Measurements from ENCODE around the gene FARS2.

The FARS2 gene

DNA sequence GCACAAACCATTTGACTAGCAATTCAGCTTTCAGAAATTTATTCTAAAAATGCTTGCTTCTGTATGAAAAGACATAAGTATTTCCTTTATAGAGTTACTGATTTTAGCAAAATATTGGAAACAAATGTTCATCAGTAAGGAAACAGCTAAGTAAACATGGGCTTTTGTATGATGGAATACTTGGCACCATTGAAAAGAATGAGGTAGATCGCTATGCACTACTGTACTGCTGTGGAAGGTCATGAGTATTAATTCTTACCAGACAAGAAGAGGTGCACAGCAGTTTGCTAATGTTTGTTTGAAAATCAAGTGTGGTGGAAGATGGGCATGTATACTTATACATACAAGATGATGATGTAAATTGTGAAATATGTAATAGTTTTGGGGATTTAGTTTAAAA is 73.0 kb downstream of the FARS2 start:
- Histone ChIP-seq H3K27me3 (ENCODE audit: control insufficient read depth, insufficient read depth, low read length) (no peaks in the 10 kb centered on the region), H3K9me3 (ENCODE audit: control insufficient read depth, insufficient read depth, low read length) (no peaks in the 10 kb centered on the region), H3K36me3 (ENCODE audit: control insufficient read depth, insufficient read depth, low read length) (no peaks in the 10 kb centered on the region), H3K4me1 (ENCODE audit: control insufficient read depth, insufficient read depth, low read length) (no peaks in the 10 kb centered on the region), H3K4me3 (ENCODE audit: low read depth, low read length) (no peak overlapping the region), H3K9ac (ENCODE audit: low read depth, low read length) (no peak overlapping the region)

DNA sequence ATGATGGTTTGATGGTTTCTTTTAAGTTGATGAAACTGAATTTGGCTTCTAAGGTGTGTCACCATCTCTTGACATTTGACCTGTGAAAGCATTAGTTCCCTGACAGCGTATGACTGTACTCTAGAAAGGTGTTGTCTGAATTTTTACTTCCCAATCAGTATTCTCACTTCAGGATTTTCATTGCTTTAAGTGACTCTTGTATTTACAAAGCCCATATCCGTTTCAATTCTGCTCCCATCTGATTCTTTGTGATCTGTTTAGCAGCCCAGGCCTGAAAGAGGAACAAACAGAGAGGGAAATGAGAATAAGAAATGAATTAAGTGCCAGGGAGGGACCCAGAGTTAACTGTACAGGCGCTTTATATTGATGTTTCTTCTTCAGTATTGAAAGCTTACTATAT is 73.7 kb downstream of the FARS2 start:
- Histone ChIP-seq H3K4me1 (ENCODE audit: control insufficient read depth, insufficient read depth, low read length) (no peaks in the 10 kb centered on the region), H3K9me3 (ENCODE audit: control insufficient read depth, insufficient read depth, low read length) (no peaks in the 10 kb centered on the region), H3K27me3 (ENCODE audit: control insufficient read depth, insufficient read depth, low read length) (no peaks in the 10 kb centered on the region)

DNA sequence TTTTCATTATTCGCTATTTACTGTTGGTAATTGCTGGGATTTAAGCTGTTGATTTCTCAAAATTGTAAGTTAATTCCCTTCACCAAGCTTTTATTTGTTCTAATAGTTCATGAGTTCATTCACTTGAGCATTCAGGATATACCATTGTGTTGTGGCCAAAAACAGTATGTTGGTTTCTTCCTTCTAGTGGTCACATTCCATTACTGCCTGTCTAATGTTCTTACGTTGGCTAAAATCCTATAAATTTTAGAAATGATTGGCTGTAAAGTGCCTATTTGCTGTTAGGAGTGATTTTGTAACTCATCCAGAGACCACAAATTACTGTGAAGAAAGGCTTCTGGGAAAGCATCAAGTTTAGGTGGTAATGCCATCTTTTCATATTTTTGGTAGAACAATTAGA is 76.3 kb downstream of the FARS2 start:
- H3K36me3 ChIP-seq (ENCODE audit: control insufficient read depth, insufficient read depth, low read length) = no peaks in the 10 kb centered on the region
- H3K9ac ChIP-seq (ENCODE audit: low read depth, low read length) = no peak overlapping the region
- no peaks in the 10 kb centered on the region for H3K4me1 ChIP-seq (ENCODE audit: control insufficient read depth, insufficient read depth, low read length)
- H3K4me3 ChIP-seq (ENCODE audit: low read depth, low read length) = no peak overlapping the region
- no peaks in the 10 kb centered on the region for H3K27me3 ChIP-seq (ENCODE audit: control insufficient read depth, insufficient read depth, low read length)
- H3K9me3 ChIP-seq (ENCODE audit: control insufficient read depth, insufficient read depth, low read length) = no peaks in the 10 kb centered on the region

More for the DNA sequence above, 73.7 kb downstream of the FARS2 start:
- Histone ChIP-seq H3K4me3 (ENCODE audit: low read depth, low read length) (no peak overlapping the region), H3K36me3 (ENCODE audit: control insufficient read depth, insufficient read depth, low read length) (no peaks in the 10 kb centered on the region), H3K9ac (ENCODE audit: low read depth, low read length) (no peak overlapping the region)

GRCh38 chr6:5338177-5338960 is 77.1 kb downstream of the FARS2 start:
- H3K9me3 ChIP-seq (ENCODE audit: control insufficient read depth, insufficient read depth, low read length) = no peaks in the 10 kb centered on the region
- no peaks in the 10 kb centered on the region for H3K27me3 ChIP-seq (ENCODE audit: control insufficient read depth, insufficient read depth, low read length)
- no peak overlapping the region for H3K4me3 ChIP-seq (ENCODE audit: low read depth, low read length)
- no peaks in the 10 kb centered on the region for H3K4me1 ChIP-seq (ENCODE audit: control insufficient read depth, insufficient read depth, low read length)
- no peaks in the 10 kb centered on the region for H3K36me3 ChIP-seq (ENCODE audit: control insufficient read depth, insufficient read depth, low read length)
- no peak overlapping the region for H3K9ac ChIP-seq (ENCODE audit: low read depth, low read length)

- no peaks in the 10 kb centered on the region for H3K36me3 ChIP-seq (ENCODE audit: control insufficient read depth, insufficient read depth, low read length)
- H3K9ac ChIP-seq (ENCODE audit: low read depth, low read length) = no peak overlapping the region
- H3K9me3 ChIP-seq (ENCODE audit: control insufficient read depth, insufficient read depth, low read length) = no peaks in the 10 kb centered on the region
- no peaks in the 10 kb centered on the region for H3K4me1 ChIP-seq (ENCODE audit: control insufficient read depth, insufficient read depth, low read length)
- no peaks in the 10 kb centered on the region for H3K27me3 ChIP-seq (ENCODE audit: control insufficient read depth, insufficient read depth, low read length)
- H3K4me3 ChIP-seq (ENCODE audit: low read depth, low read length) = no peak overlapping the region
Observed at GRCh38 chr6:5339786-5340185, 78.5 kb downstream of the FARS2 start.

- no peaks in the 10 kb centered on the region for H3K9me3 ChIP-seq (ENCODE audit: control insufficient read depth, insufficient read depth, low read length)
- no peaks in the 10 kb centered on the region for H3K4me1 ChIP-seq (ENCODE audit: control insufficient read depth, insufficient read depth, low read length)
- H3K4me3 ChIP-seq (ENCODE audit: low read depth, low read length) = no peak overlapping the region
- H3K27me3 ChIP-seq (ENCODE audit: control insufficient read depth, insufficient read depth, low read length) = no peaks in the 10 kb centered on the region
- H3K36me3 ChIP-seq (ENCODE audit: control insufficient read depth, insufficient read depth, low read length) = no peaks in the 10 kb centered on the region
- no peak overlapping the region for H3K9ac ChIP-seq (ENCODE audit: low read depth, low read length)
Observed at GRCh38 chr6:5341845-5342244, 80.5 kb downstream of the FARS2 start.

- Histone ChIP-seq H3K4me3 (ENCODE audit: low read depth, low read length) (no peak overlapping the region), H3K36me3 (ENCODE audit: control insufficient read depth, insufficient read depth, low read length) (no peaks in the 10 kb centered on the region)
Observed at GRCh38 chr6:5343998-5344397, 82.7 kb downstream of the FARS2 start.

GRCh38 chr6:5345324-5345723 is 84.0 kb downstream of the FARS2 start:
- Histone ChIP-seq H3K36me3 (ENCODE audit: control insufficient read depth, insufficient read depth, low read length) (no peaks in the 10 kb centered on the region), H3K27me3 (ENCODE audit: control insufficient read depth, insufficient read depth, low read length) (no peaks in the 10 kb centered on the region), H3K4me3 (ENCODE audit: low read depth, low read length) (no peak overlapping the region), H3K9me3 (ENCODE audit: control insufficient read depth, insufficient read depth, low read length) (no peaks in the 10 kb centered on the region), H3K9ac (ENCODE audit: low read depth, low read length) (no peak overlapping the region), H3K4me1 (ENCODE audit: control insufficient read depth, insufficient read depth, low read length) (no peaks in the 10 kb centered on the region)

More at GRCh38 chr6:5343998-5344397, 82.7 kb downstream of the FARS2 start:
- Histone ChIP-seq H3K4me1 (ENCODE audit: control insufficient read depth, insufficient read depth, low read length) (no peaks in the 10 kb centered on the region), H3K9ac (ENCODE audit: low read depth, low read length) (no peak overlapping the region), H3K27me3 (ENCODE audit: control insufficient read depth, insufficient read depth, low read length) (no peaks in the 10 kb centered on the region), H3K9me3 (ENCODE audit: control insufficient read depth, insufficient read depth, low read length) (no peaks in the 10 kb centered on the region)

GRCh38 chr6:5351552-5352210 is 90.4 kb downstream of the FARS2 start:
- H3K27me3 ChIP-seq (ENCODE audit: control insufficient read depth, insufficient read depth, low read length) = no peaks in the 10 kb centered on the region

DNA sequence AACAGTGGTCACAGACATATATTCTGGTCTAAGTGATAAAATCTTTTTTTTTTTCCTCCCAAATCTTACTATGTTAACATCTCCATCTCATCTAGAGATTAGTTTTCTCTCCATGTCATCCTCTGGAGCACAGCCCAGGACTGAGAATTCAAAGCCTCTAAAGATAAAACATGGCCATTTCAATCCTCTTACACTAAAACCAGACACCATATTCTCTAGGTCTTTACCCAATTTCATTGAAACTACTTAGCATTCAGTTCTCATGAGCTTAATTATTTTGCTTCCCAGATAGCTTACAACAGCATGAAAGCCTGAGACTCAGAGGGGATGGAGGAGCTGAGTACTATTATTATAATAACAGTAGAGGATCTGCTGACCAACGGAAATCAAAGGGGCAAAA is 92.7 kb downstream of the FARS2 start:
- H3K27me3 ChIP-seq (ENCODE audit: control insufficient read depth, insufficient read depth, low read length) = no peaks in the 10 kb centered on the region
- H3K9me3 ChIP-seq (ENCODE audit: control insufficient read depth, insufficient read depth, low read length) = no peaks in the 10 kb centered on the region
- H3K4me3 ChIP-seq (ENCODE audit: low read depth, low read length) = no peak overlapping the region
- H3K9ac ChIP-seq (ENCODE audit: low read depth, low read length) = no peak overlapping the region
- H3K4me1 ChIP-seq (ENCODE audit: control insufficient read depth, insufficient read depth, low read length) = no peaks in the 10 kb centered on the region
- no peaks in the 10 kb centered on the region for H3K36me3 ChIP-seq (ENCODE audit: control insufficient read depth, insufficient read depth, low read length)

More at GRCh38 chr6:5351552-5352210, 90.4 kb downstream of the FARS2 start:
- H3K4me1 ChIP-seq (ENCODE audit: control insufficient read depth, insufficient read depth, low read length) = no peaks in the 10 kb centered on the region
- no peaks in the 10 kb centered on the region for H3K9me3 ChIP-seq (ENCODE audit: control insufficient read depth, insufficient read depth, low read length)
- H3K36me3 ChIP-seq (ENCODE audit: control insufficient read depth, insufficient read depth, low read length) = no peaks in the 10 kb centered on the region
- no peak overlapping the region for H3K4me3 ChIP-seq (ENCODE audit: low read depth, low read length)
- H3K9ac ChIP-seq (ENCODE audit: low read depth, low read length) = no peak overlapping the region

DNA sequence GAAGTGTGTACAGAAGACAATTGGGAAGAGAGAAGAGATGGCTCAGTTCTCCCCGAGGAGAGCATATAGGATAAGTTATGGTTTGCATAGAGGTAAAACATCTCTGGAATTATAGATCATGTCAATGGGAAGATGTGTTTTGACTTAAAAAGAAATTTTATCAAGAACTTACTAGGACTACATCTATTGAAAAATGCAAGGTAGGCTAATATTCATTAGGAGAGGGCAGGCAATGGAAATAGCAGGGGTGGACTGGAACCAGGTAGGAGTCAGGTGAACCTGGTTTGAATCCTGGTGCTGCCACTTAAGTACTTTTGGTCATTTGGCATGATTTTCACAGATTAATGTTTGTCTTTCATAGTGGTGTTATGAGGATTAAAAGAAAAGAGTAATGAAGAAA is 96.2 kb downstream of the FARS2 start:
- Histone ChIP-seq H3K27me3 (ENCODE audit: control insufficient read depth, insufficient read depth, low read length) (no peaks in the 10 kb centered on the region), H3K4me1 (ENCODE audit: control insufficient read depth, insufficient read depth, low read length) (no peaks in the 10 kb centered on the region), H3K9ac (ENCODE audit: low read depth, low read length) (no peak overlapping the region), H3K36me3 (ENCODE audit: control insufficient read depth, insufficient read depth, low read length) (no peaks in the 10 kb centered on the region), H3K4me3 (ENCODE audit: low read depth, low read length) (no peak overlapping the region), H3K9me3 (ENCODE audit: control insufficient read depth, insufficient read depth, low read length) (no peaks in the 10 kb centered on the region)

GRCh38 chr6:5359417-5359816 is 98.1 kb downstream of the FARS2 start:
- no peaks in the 10 kb centered on the region for H3K27me3 ChIP-seq (ENCODE audit: control insufficient read depth, insufficient read depth, low read length)
- H3K9ac ChIP-seq (ENCODE audit: low read depth, low read length) = no peak overlapping the region
- no peaks in the 10 kb centered on the region for H3K9me3 ChIP-seq (ENCODE audit: control insufficient read depth, insufficient read depth, low read length)
- H3K36me3 ChIP-seq (ENCODE audit: control insufficient read depth, insufficient read depth, low read length) = no peaks in the 10 kb centered on the region
- no peaks in the 10 kb centered on the region for H3K4me1 ChIP-seq (ENCODE audit: control insufficient read depth, insufficient read depth, low read length)
- H3K4me3 ChIP-seq (ENCODE audit: low read depth, low read length) = no peak overlapping the region
